ENCODE results near the gene TFEB. TPM values are rescaled to one million over a fixed set of nuclear protein-coding genes. Genes with fewer than 3 reads are reported as not detected.
A peak's percentile ranks its signal among the peaks of the same experiment; 100 is the strongest.

Gene TFEB
- total RNA-seq, 1 donor from 2014 or later = 3.1 TPM

DNA sequence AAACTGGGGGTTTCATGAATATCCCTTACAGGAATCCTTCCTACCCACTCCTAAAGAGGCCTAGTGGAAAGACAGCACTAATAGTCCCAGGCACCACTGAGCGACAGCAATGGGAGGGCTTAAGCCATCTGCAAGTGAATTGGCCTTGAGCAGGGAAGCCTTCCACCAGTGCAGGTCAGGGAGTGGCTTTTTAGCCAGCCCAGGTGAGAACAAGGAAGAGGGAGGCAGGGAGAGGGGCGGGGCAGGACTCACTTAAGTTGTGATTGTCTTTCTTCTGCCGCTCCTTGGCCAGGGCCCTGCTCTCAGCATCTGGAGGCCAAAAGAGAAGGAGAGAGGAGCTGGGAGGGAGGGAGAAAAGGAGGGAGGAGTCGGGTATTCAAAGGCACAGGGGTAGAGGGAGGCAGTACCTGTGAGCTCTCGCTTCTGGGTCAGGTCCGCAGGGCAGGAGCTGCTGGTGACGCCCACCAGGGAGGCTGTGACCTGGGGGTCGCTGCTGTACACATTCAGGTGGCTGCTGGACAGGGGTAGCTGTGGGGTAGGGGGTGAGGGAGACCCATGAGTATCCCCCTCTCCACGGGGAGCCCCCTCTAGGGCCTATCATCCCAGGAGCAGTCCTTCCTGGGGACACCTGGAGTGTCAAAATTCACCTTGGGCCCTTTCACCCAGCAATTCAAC is 47.8 kb downstream of the TFEB start:
- no peaks in the 10 kb centered on the region for H3K9me3 Mint-ChIP-seq (ENCODE audit: unreplicated experiment)
- TF ChIP-seq, protein P1, sequence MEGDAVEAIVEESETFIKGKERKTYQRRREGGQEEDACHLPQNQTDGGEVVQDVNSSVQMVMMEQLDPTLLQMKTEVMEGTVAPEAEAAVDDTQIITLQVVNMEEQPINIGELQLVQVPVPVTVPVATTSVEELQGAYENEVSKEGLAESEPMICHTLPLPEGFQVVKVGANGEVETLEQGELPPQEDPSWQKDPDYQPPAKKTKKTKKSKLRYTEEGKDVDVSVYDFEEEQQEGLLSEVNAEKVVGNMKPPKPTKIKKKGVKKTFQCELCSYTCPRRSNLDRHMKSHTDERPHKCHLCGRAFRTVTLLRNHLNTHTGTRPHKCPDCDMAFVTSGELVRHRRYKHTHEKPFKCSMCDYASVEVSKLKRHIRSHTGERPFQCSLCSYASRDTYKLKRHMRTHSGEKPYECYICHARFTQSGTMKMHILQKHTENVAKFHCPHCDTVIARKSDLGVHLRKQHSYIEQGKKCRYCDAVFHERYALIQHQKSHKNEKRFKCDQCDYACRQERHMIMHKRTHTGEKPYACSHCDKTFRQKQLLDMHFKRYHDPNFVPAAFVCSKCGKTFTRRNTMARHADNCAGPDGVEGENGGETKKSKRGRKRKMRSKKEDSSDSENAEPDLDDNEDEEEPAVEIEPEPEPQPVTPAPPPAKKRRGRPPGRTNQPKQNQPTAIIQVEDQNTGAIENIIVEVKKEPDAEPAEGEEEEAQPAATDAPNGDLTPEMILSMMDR (IDR thresholded peaks at IDR 0.05; ENCODE audit: partially characterized antibody, unreplicated experiment) = no peak
- no peaks in the 10 kb centered on the region for H3K4me1 Mint-ChIP-seq (ENCODE audit: low read depth, unreplicated experiment)
- no peak overlapping the region for H3K27ac Mint-ChIP-seq (ENCODE audit: unreplicated experiment)
- DNase-seq = no peak
- H3K27me3 Mint-ChIP-seq (ENCODE audit: unreplicated experiment) = peaks cover 2% of the 10 kb centered on the region
- no peak overlapping the region for H3K4me3 Mint-ChIP-seq (ENCODE audit: unreplicated experiment)
- no peaks in the 10 kb centered on the region for H3K36me3 Mint-ChIP-seq (ENCODE audit: unreplicated experiment)

DNA sequence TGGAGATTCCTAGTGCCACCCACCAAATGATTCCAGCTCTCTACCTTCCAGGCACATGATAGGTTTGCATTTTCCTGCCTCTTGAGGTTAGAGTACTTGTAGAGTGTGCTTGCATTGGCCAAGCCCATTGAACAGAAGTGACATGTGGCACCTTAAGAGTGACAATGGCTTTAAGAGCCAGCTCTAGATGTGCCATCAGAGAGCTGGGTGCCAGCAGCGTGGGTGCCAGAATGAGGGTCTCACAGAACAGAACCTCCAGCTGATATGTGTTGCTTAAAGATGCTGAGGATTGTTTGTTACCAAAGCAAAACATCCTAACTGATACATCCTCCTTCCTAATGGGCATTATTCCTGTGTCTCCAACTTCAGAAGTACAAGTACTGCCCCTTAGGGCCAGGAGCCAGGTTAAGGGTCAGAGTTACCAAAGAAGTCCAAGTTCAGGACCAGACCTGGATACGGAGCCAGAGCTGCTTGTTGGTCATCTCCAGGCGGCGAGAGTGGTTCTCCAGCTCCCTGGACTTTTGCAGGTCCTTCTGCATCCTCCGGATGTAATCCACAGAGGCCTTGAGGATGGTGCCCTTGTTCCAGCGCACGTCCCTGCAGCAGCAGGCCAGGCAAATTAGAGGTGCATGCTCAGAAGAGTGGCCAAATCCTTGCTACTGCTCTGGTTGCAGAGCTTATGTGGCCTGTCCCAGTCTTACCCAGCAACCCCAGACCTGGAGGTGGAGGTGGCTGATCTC is 49.6 kb downstream of the TFEB start:
- H3K4me1 Mint-ChIP-seq (ENCODE audit: low read depth, unreplicated experiment) = peaks cover 3% of the 10 kb centered on the region
- no peak overlapping the region for H3K27ac Mint-ChIP-seq (ENCODE audit: unreplicated experiment)
- H3K9me3 Mint-ChIP-seq (ENCODE audit: unreplicated experiment) = no peaks in the 10 kb centered on the region
- no peaks in the 10 kb centered on the region for H3K36me3 Mint-ChIP-seq (ENCODE audit: unreplicated experiment)
- no peak for DNase-seq
- TF ChIP-seq, protein P1 (IDR thresholded peaks at IDR 0.05; ENCODE audit: partially characterized antibody, unreplicated experiment) = no peak
- peaks cover 4% of the 10 kb centered on the region for H3K27me3 Mint-ChIP-seq (ENCODE audit: unreplicated experiment)
- no peak overlapping the region for H3K4me3 Mint-ChIP-seq (ENCODE audit: unreplicated experiment)

DNA sequence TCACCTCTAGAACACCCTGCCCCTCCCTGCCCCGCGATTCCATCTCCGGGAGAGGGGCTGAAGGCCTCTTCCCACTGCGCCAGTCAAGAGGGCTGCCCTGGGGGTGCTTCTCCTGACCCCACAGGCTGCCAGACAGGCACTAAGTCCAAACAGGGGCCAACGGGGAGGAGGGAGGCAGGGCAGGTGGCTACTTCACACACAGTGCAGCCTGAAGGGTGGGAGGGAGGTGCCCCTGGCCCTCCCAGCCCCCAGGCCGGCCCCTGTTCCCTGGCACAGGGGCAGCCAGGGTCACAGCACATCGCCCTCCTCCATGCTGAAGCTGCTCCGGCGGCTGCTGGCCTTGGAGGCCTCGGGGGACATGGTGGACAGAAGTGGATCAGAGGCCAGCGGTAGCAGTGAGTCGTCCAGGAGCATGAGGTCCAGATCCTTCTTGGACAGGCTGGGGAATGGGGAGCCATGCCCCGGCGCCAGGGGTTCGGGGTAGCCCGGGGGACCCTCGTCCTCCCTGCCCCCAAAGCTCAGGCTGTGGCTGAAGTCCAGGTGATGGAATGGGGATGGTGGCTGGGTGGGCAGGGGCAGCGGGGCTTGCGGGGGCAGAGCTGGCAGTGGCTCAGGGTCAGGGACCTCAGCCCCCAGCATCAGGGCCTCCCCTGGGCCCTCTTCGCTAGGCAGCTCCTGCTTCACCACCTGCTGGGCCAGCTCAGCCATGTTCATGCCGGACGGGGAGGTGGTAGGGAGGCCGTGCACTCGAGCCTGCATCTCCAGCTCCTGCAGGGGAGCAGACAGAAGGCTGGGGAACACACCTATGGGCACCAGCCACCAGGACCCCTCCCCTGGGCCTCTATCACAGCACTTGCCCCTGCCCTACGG is 50.9 kb downstream of the TFEB start:
- Mint-ChIP-seq H3K4me3 (ENCODE audit: unreplicated experiment) (no peak overlapping the region), H3K27me3 (ENCODE audit: unreplicated experiment) (peaks cover 4% of the 10 kb centered on the region), H3K27ac (ENCODE audit: unreplicated experiment) (no peak overlapping the region), H3K9me3 (ENCODE audit: unreplicated experiment) (no peaks in the 10 kb centered on the region), H3K36me3 (ENCODE audit: unreplicated experiment) (no peaks in the 10 kb centered on the region), H3K4me1 (ENCODE audit: low read depth, unreplicated experiment) (peaks cover 10% of the 10 kb centered on the region)
- TF ChIP-seq, protein P1 (IDR thresholded peaks at IDR 0.05; ENCODE audit: partially characterized antibody, unreplicated experiment) = no peak
- DNase-seq = no peak

DNA sequence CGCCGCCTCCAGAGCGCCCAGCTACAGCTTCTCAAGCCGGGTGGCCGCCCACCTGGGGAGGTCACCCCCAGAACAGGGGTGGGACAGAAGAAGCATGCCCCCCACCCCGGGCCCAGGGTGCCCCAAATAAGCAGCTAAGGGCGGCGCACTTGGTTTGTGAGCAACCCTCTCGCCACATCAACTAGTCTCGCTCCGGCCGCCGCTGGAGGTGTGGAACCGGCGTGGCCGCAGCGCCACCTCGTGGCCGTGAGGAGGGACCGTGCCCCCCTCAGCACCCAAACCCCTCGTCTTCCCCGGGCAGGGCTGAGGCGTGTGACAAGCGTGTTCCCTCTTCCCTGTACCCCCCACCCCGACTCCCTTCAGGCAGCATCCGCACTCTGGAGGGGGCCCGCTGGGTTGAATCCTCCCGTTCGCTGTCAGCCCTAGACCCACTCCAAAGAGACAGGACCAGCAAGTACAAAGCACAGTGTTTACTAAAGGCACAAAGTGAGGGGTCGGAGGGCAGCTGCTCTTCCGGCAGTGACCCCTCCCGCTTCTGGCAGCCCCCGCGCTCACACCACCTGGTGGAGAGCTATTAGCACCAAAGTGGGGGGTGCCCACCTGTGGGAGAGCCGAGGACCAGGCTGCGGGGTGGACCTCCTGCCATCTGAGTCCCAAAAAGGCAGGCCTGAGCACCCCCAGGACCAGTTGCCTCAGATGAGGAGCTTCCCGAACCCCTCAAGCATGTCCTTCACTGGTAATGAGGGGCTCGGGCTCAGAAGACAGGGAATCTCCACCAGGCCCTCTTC is 51.7 kb downstream of the TFEB start:
- H3K4me1 Mint-ChIP-seq (ENCODE audit: low read depth, unreplicated experiment) = peaks cover 10% of the 10 kb centered on the region
- no peak overlapping the region for H3K27ac Mint-ChIP-seq (ENCODE audit: unreplicated experiment)
- H3K9me3 Mint-ChIP-seq (ENCODE audit: unreplicated experiment) = no peaks in the 10 kb centered on the region
- H3K27me3 Mint-ChIP-seq (ENCODE audit: unreplicated experiment) = peaks cover 4% of the 10 kb centered on the region
- TF ChIP-seq, protein P1 (IDR thresholded peaks at IDR 0.05; ENCODE audit: partially characterized antibody, unreplicated experiment) = peak; percentile 89
- H3K4me3 Mint-ChIP-seq (ENCODE audit: unreplicated experiment) = no peak overlapping the region
- no peaks in the 10 kb centered on the region for H3K36me3 Mint-ChIP-seq (ENCODE audit: unreplicated experiment)
- DNase-seq = peak; percentile 88

All from glutamatergic neuron (in vitro differentiated cells).